ENCODE data around the gene CUEDC1.

The CUEDC1 gene

GRCh38 chr17:57879437-57880085 is 75.7 kb downstream of the CUEDC1 start:
- DNase-seq (ENCODE audit: low spot score in 2 of 2) (no peak), ATAC-seq (no peak)
- Mint-ChIP-seq H3K27ac (no peak overlapping the region), H3K4me3 (no peak overlapping the region), H3K9me3 (no peaks in the 10 kb centered on the region), H3K4me1 (peaks cover 11% of the 10 kb centered on the region), H3K36me3 (no peaks in the 10 kb centered on the region)

GRCh38 chr17:57877803-57878377 is 77.3 kb downstream of the CUEDC1 start:
- H3K36me3 Mint-ChIP-seq = no peaks in the 10 kb centered on the region

GRCh38 chr17:57876866-57877237 is 78.4 kb downstream of the CUEDC1 start:
- DNase-seq (ENCODE audit: low spot score in 2 of 2) = no peak

More at GRCh38 chr17:57877803-57878377, 77.3 kb downstream of the CUEDC1 start:
- DNase-seq (ENCODE audit: low spot score in 2 of 2) (no peak), ATAC-seq (peak; percentile 39)
- no peaks in the 10 kb centered on the region for H3K9me3 Mint-ChIP-seq
- peaks cover 17% of the 10 kb centered on the region for H3K4me1 Mint-ChIP-seq
- no peak overlapping the region for H3K27ac Mint-ChIP-seq
- no peak overlapping the region for H3K4me3 Mint-ChIP-seq

GRCh38 chr17:57876023-57876865 is 79.0 kb downstream of the CUEDC1 start:
- Mint-ChIP-seq H3K9me3 (no peaks in the 10 kb centered on the region), H3K4me1 (peaks cover 17% of the 10 kb centered on the region), H3K36me3 (no peaks in the 10 kb centered on the region), H3K4me3 (no peak overlapping the region), H3K27ac (no peak overlapping the region)
- no peak for ATAC-seq
- DNase-seq (ENCODE audit: low spot score in 2 of 2) = no peak

More at GRCh38 chr17:57876866-57877237, 78.4 kb downstream of the CUEDC1 start:
- Mint-ChIP-seq H3K4me3 (no peak overlapping the region), H3K36me3 (no peaks in the 10 kb centered on the region), H3K27ac (no peak overlapping the region), H3K4me1 (peaks cover 17% of the 10 kb centered on the region), H3K9me3 (no peaks in the 10 kb centered on the region)
- ATAC-seq = no peak

GRCh38 chr17:57875290-57876022 is 79.8 kb downstream of the CUEDC1 start:
- H3K27ac Mint-ChIP-seq = no peak overlapping the region
- H3K4me1 Mint-ChIP-seq = peaks cover 17% of the 10 kb centered on the region
- DNase-seq (ENCODE audit: low spot score in 2 of 2) = no peak
- no peaks in the 10 kb centered on the region for H3K36me3 Mint-ChIP-seq
- H3K4me3 Mint-ChIP-seq = no peak overlapping the region
- no peaks in the 10 kb centered on the region for H3K9me3 Mint-ChIP-seq
- no peak for ATAC-seq

- Mint-ChIP-seq H3K4me3 (peak overlapping the region; percentile 38), H3K9me3 (no peaks in the 10 kb centered on the region), H3K36me3 (no peaks in the 10 kb centered on the region), H3K27ac (no peak overlapping the region), H3K4me1 (peaks cover 12% of the 10 kb centered on the region)
- DNase-seq (ENCODE audit: low spot score in 2 of 2) = no peak
- ATAC-seq = peak; percentile 27
These were observed 80.5 kb downstream of the CUEDC1 start for GRCh38 chr17:57874434-57875289.

- DNase-seq (ENCODE audit: low spot score in 2 of 2) = no peak
- Mint-ChIP-seq H3K36me3 (no peaks in the 10 kb centered on the region), H3K9me3 (no peaks in the 10 kb centered on the region), H3K4me1 (peaks cover 7% of the 10 kb centered on the region), H3K27ac (no peak overlapping the region), H3K4me3 (peak overlapping the region; percentile 38)
- ATAC-seq = no peak
These were observed 81.2 kb downstream of the CUEDC1 start for GRCh38 chr17:57874058-57874419.

GRCh38 chr17:57873261-57874057 is 81.8 kb downstream of the CUEDC1 start:
- peak overlapping the region; percentile 38 for H3K4me3 Mint-ChIP-seq

GRCh38 chr17:57872536-57872935 is 82.7 kb downstream of the CUEDC1 start:
- Mint-ChIP-seq H3K9me3 (no peaks in the 10 kb centered on the region), H3K4me3 (no peak overlapping the region), H3K27ac (no peak overlapping the region), H3K4me1 (peaks cover 12% of the 10 kb centered on the region), H3K36me3 (no peaks in the 10 kb centered on the region)
- no peak for ATAC-seq
- no peak for DNase-seq (ENCODE audit: low spot score in 2 of 2)

More at GRCh38 chr17:57873261-57874057, 81.8 kb downstream of the CUEDC1 start:
- no peak overlapping the region for H3K27ac Mint-ChIP-seq
- no peaks in the 10 kb centered on the region for H3K9me3 Mint-ChIP-seq
- H3K4me1 Mint-ChIP-seq = peaks cover 7% of the 10 kb centered on the region
- no peaks in the 10 kb centered on the region for H3K36me3 Mint-ChIP-seq
- ATAC-seq (no peak), DNase-seq (ENCODE audit: low spot score in 2 of 2) (no peak)

- Mint-ChIP-seq H3K4me3 (no peak overlapping the region), H3K9me3 (no peaks in the 10 kb centered on the region), H3K27ac (no peak overlapping the region), H3K4me1 (peaks cover 12% of the 10 kb centered on the region), H3K36me3 (no peaks in the 10 kb centered on the region)
- DNase-seq (ENCODE audit: low spot score in 2 of 2) (no peak), ATAC-seq (no peak)
These were observed 83.3 kb downstream of the CUEDC1 start for GRCh38 chr17:57871863-57872262.

GRCh38 chr17:57871155-57871554 is 84.1 kb downstream of the CUEDC1 start:
- no peak for DNase-seq (ENCODE audit: low spot score in 2 of 2)
- ATAC-seq = no peak
- peaks cover 12% of the 10 kb centered on the region for H3K4me1 Mint-ChIP-seq
- H3K27ac Mint-ChIP-seq = no peak overlapping the region
- no peaks in the 10 kb centered on the region for H3K9me3 Mint-ChIP-seq
- H3K4me3 Mint-ChIP-seq = no peak overlapping the region
- no peaks in the 10 kb centered on the region for H3K36me3 Mint-ChIP-seq

GRCh38 chr17:57870283-57870635 is 85.0 kb downstream of the CUEDC1 start:
- H3K27ac Mint-ChIP-seq = no peak overlapping the region
- no peaks in the 10 kb centered on the region for H3K36me3 Mint-ChIP-seq
- H3K9me3 Mint-ChIP-seq = no peaks in the 10 kb centered on the region
- H3K4me1 Mint-ChIP-seq = peaks cover 12% of the 10 kb centered on the region
- ATAC-seq (no peak), DNase-seq (ENCODE audit: low spot score in 2 of 2) (no peak)
- no peak overlapping the region for H3K4me3 Mint-ChIP-seq

GRCh38 chr17:57869617-57870282 is 85.5 kb downstream of the CUEDC1 start:
- Mint-ChIP-seq H3K27ac (no peak overlapping the region), H3K36me3 (no peaks in the 10 kb centered on the region), H3K4me1 (peaks cover 12% of the 10 kb centered on the region)

More at GRCh38 chr17:57869617-57870282, 85.5 kb downstream of the CUEDC1 start:
- ATAC-seq (no peak), DNase-seq (ENCODE audit: low spot score in 2 of 2) (no peak)
- H3K9me3 Mint-ChIP-seq = no peaks in the 10 kb centered on the region
- no peak overlapping the region for H3K4me3 Mint-ChIP-seq
